ENCODE results near the gene OCA2.

The OCA2 gene

GRCh38 chr15:27835233-27835939 is 263.7 kb downstream of the OCA2 start:
- DNase-seq: no peak

- DNase-seq: no peak
Observed at GRCh38 chr15:27834684-27835083, 264.4 kb downstream of the OCA2 start.

GRCh38 chr15:27833974-27834373 is 265.1 kb downstream of the OCA2 start:
- DNase-seq: no peak

GRCh38 chr15:27833178-27833577 is 265.9 kb downstream of the OCA2 start:
- DNase-seq: no peak

GRCh38 chr15:27832237-27832596 is 266.9 kb downstream of the OCA2 start:
- no peak for DNase-seq

GRCh38 chr15:27831384-27832236 is 267.5 kb downstream of the OCA2 start:
- no peak for DNase-seq

- no peak for DNase-seq
Observed at GRCh38 chr15:27828746-27829145, 270.4 kb downstream of the OCA2 start.

GRCh38 chr15:27826902-27827714 is 272.0 kb downstream of the OCA2 start:
- no peak for DNase-seq

- no peak for DNase-seq
Observed at GRCh38 chr15:27826411-27826810, 272.7 kb downstream of the OCA2 start.

GRCh38 chr15:27824841-27825422 is 274.2 kb downstream of the OCA2 start:
- DNase-seq: no peak

GRCh38 chr15:27821273-27821672 is 277.8 kb downstream of the OCA2 start:
- DNase-seq: no peak

GRCh38 chr15:27820722-27821121 is 278.4 kb downstream of the OCA2 start:
- DNase-seq: no peak

GRCh38 chr15:27820232-27820631 is 278.9 kb downstream of the OCA2 start:
- DNase-seq: no peak

GRCh38 chr15:27817258-27817657 is 281.9 kb downstream of the OCA2 start:
- no peak for DNase-seq

GRCh38 chr15:27816790-27817189 is 282.3 kb downstream of the OCA2 start:
- no peak for DNase-seq

- no peak for DNase-seq
Observed at GRCh38 chr15:27815035-27815434, 284.1 kb downstream of the OCA2 start.

- DNase-seq: no peak
Observed at GRCh38 chr15:27813139-27813538, 286.0 kb downstream of the OCA2 start.

GRCh38 chr15:27808182-27808581 is 290.9 kb downstream of the OCA2 start:
- no peak for DNase-seq

GRCh38 chr15:27807335-27807734 is 291.8 kb downstream of the OCA2 start:
- DNase-seq: no peak

- no peak for DNase-seq
Observed at GRCh38 chr15:27806396-27806795, 292.7 kb downstream of the OCA2 start.

GRCh38 chr15:27805261-27806220 is 293.6 kb downstream of the OCA2 start:
- no peak for DNase-seq
